Measurements from ENCODE around the gene ZNF335. TPM values are rescaled to one million over a fixed set of nuclear protein-coding genes. Genes with fewer than 3 reads are reported as not detected.

Gene ZNF335
- total and polyA plus RNA-seq, 2 of the 8 experiments (the other 6 are each of a cell fraction or from before 2014, with no cell fraction given) = 12.4 to 14.6 TPM

DNA sequence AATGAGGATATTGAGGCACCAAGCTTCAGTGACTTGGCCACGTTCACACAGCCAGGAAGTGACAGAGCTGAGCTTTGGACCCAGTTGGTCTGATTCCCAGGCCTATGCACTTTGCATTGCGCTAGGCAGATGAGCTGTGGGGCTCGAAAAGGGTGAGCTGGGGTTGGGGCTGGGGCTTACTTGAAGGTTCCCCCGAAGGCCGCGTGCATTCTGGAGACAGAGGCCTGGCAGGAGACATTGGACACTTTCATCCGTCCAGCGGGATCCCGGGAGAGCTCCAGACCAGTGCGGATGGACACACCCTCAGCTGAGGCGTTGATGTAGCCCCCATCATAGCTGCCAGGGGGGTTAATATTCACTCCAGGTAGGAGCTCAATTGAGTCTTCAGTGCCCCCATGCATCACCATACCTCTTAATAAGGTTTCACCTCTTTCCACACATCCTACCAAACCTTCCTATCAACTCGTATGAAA is 62.6 kb downstream of the ZNF335 start:
- Histone ChIP-seq H3K14ac (ENCODE audit: insufficient read length) (no peak overlapping the region), H3K56ac (replicated peaks; ENCODE audit: insufficient read length, low read depth, low read length) (no peak overlapping the region), H3K9me3 (ENCODE audit: insufficient read depth in 2 of 2, low read depth in 1 of 2, low read length in 1 of 2) (no peaks in the 10 kb centered on the region), H3K23me2 (ENCODE audit: low read depth, low read length) (peaks cover 11% of the 10 kb centered on the region; the same call in 1 of the 2 replicates), H3K36me3 (ENCODE audit: control insufficient read depth in 2 of 4, insufficient read depth in 4 of 4, low read length in 3 of 4) (peaks cover 6 to 39% (median 31%) of the 10 kb centered on the region in 4 experiments), H3K4me2 (ENCODE audit: insufficient read depth in 1 of 2, low read depth in 2 of 2, low read length in 2 of 2) (no peak overlapping the region), H2BK120ac (replicated peaks; ENCODE audit: low read depth, low read length) (no peak overlapping the region), H2BK5ac (ENCODE audit: low read depth, low read length) (no peak overlapping the region), H3K18ac (ENCODE audit: extremely low read depth, low read length) (no peak overlapping the region), H2BK15ac (ENCODE audit: low read length) (no peak overlapping the region), H3K23ac (ENCODE audit: insufficient read length) (no peak overlapping the region), H4K20me1 (replicated peaks in 1 of 2; ENCODE audit: control insufficient read depth in 1 of 2, insufficient read depth in 2 of 2, low read length in 2 of 2) (peaks cover 2 to 12% of the 10 kb centered on the region in 2 experiments), H3K4ac (replicated peaks; ENCODE audit: insufficient read length, low read depth, low read length) (no peak overlapping the region), H2BK20ac (ENCODE audit: low read length) (no peak overlapping the region), H4K91ac (replicated peaks; ENCODE audit: insufficient read length, low read length) (no peak overlapping the region), H3K79me2 (ENCODE audit: control insufficient read depth in 1 of 2, insufficient read depth in 2 of 2, low read length in 2 of 2) (0 out of 4 replicates have a peak, but pooled peaks cover 0 to 3% of the 10 kb centered on the region in 2 experiments), H3K4me3 (ENCODE audit: extremely low read depth in 1 of 4, insufficient read depth in 2 of 4, low read depth in 3 of 4, low read length in 4 of 4) (no peak overlapping the region), H2AFZ (ENCODE audit: low read length) (no peak overlapping the region), H4K5ac (ENCODE audit: insufficient read length, low read depth, low read length) (no peak overlapping the region), H3K4me1 (replicated peaks in 1 of 4; ENCODE audit: control insufficient read depth in 3 of 4, insufficient read depth in 4 of 4, low read length in 3 of 4) (peaks cover 0 to 2% (median 0%) of the 10 kb centered on the region in 4 experiments; a peak in 3 of 7 replicates), H2BK12ac (ENCODE audit: low read depth, low read length) (no peak overlapping the region), H2AK5ac (ENCODE audit: low read depth, low read length) (no peak overlapping the region), H3K27ac (ENCODE audit: low read depth, low read length) (no peak overlapping the region), H3K79me1 (ENCODE audit: low read depth, low read length) (no peaks in the 10 kb centered on the region; the same call in 1 of the 2 replicates), H3K9ac (replicated peaks in 1 of 4; ENCODE audit: extremely low read depth in 1 of 4, low read depth in 3 of 4, low read length in 3 of 4) (no peak overlapping the region), H4K8ac (ENCODE audit: extremely low read depth, insufficient read depth, low read length) (peak overlapping the region; percentile 38; the same call in 1 of the 2 replicates), H3K27me3 (replicated peaks in 1 of 4; ENCODE audit: control insufficient read depth in 3 of 4, extremely low read depth in 1 of 4, insufficient read depth in 3 of 4, low read length in 3 of 4) (no peaks in the 10 kb centered on the region)
- 88% methylated on average over 12 of the region's 12 CpGs; no CpG with 5 or more reads in 1 of the 2 experiments for WGBS, 2 experiments (ENCODE audit: extremely low coverage in 1 of 2, insufficient coverage in 1 of 2, insufficient read length in 1 of 2, insufficient replicate concordance in 2 of 2, low coverage in 1 of 2, low lambda C conversion rate in 2 of 2, missing lambda C conversion rate in 1 of 2)
- FAIRE-seq (no peak), DNase-seq (ENCODE audit: low read depth in 1 of 2, low spot score in 2 of 2) (no peak)
- CTCF ChIA-PET (ENCODE audit: partially characterized antibody) = interaction anchor here (0.6 to 2.6 kb wide), 10 partner anchors 9 to 209 kb away, joined by 3 to 12 read pairs (median 4); partner anchors contain the start of genes CTSA and PCIF1
- POLR2A ChIA-PET (ENCODE audit: partially characterized antibody) = interaction anchor here (0.6 to 9.2 kb wide), 9 partner anchors 7 to 96 kb away, joined by 3 to 172 read pairs (median 25); partner anchors contain the start of genes CTSA, NEURL2, PCIF1 and ZSWIM1
- TF ChIP-seq TAF1 (IDR thresholded peaks at IDR 0.05; ENCODE audit: low read depth, low read length) = no peak
- TF ChIP-seq TCF12 (IDR thresholded peaks at IDR 0.05; ENCODE audit: low read depth, low read length) = no peak
- TF ChIP-seq TAF7 (optimal IDR thresholded peaks at IDR 0.05; ENCODE audit: borderline replicate concordance, low read depth, low read length) = no peak
- no peak for TF ChIP-seq NANOG (IDR thresholded peaks at IDR 0.05; ENCODE audit: insufficient read depth, low read depth, low read length, poor library complexity, severe bottlenecking)
- TF ChIP-seq JUND (IDR thresholded peaks at IDR 0.05; ENCODE audit: low read length) = no peak
- TF ChIP-seq EGR1 (IDR thresholded peaks at IDR 0.05; ENCODE audit: borderline replicate concordance, low read depth, low read length) = no peak
- TF ChIP-seq ZNF274 (IDR thresholded peaks at IDR 0.05; ENCODE audit: borderline replicate concordance, extremely low read depth, low read length) = no peak
- TF ChIP-seq RBBP5 (IDR thresholded peaks at IDR 0.05; ENCODE audit: borderline replicate concordance, low read depth, low read length) = no peak

Measured in H1 (cell line).